Hepatocyte (in vitro differentiated cells): ENCODE measurements around the gene NTHL1. TPM values are rescaled to one million over a fixed set of nuclear protein-coding genes. Genes with fewer than 3 reads are reported as not detected.

Experiments
- DNase-seq: peaks from one replicate; pipeline ENCODE4 v3.0.0-alpha.2; 2016; ENCODE audit warnings: low spot score
- H2AFZ ChIP-seq: fragments of 200-600 bp; sonication (generic); 2 replicates; pipeline ENCODE4 v1.6.0; 2016; ENCODE audit warnings: antibody characterized with exemption, mild to moderate bottlenecking
- H3K27ac ChIP-seq: fragments of 200-600 bp; sonication (generic); 2 replicates; pipeline ENCODE4 v1.5.1; 2016; ENCODE audit warnings: mild to moderate bottlenecking
- H3K27me3 ChIP-seq: fragments of 200-600 bp; sonication (generic); 2 replicates; pipeline ENCODE4 v1.6.1; 2016
- H3K36me3 ChIP-seq: fragments of 200-600 bp; sonication (generic); replicated peaks from 2 replicates; pipeline ENCODE4 v1.5.1; 2016; ENCODE audit warnings: low read depth; ENCODE audit not compliant: insufficient read depth
- H3K4me1 ChIP-seq: fragments of 200-600 bp; sonication (generic); 2 replicates; pipeline ENCODE4 v1.5.1; 2016; ENCODE audit warnings: mild to moderate bottlenecking, moderate library complexity; ENCODE audit not compliant: insufficient read depth
- H3K4me2 ChIP-seq: fragments of 200-600 bp; sonication (generic); 2 replicates; pipeline ENCODE4 v1.6.0; 2016
- H3K4me3 ChIP-seq: fragments of 200-600 bp; sonication (generic); 2 replicates; pipeline ENCODE4 v1.5.1; 2016; ENCODE audit warnings: mild to moderate bottlenecking
- H3K79me2 ChIP-seq: fragments of 200-600 bp; sonication (generic); 2 replicates; pipeline ENCODE4 v1.6.0; 2017; ENCODE audit warnings: mild to moderate bottlenecking
- H3K9me2 ChIP-seq: fragments of 200-600 bp; sonication (generic); replicated peaks from 2 replicates; pipeline ENCODE4 v1.6.0; 2017; ENCODE audit warnings: mild to moderate bottlenecking; ENCODE audit not compliant: insufficient read depth
- H3K9me3 ChIP-seq: fragments of 200-600 bp; sonication (generic); 2 replicates; pipeline ENCODE4 v1.5.1; 2016; ENCODE audit warnings: low read depth, mild to moderate bottlenecking
- H4K20me1 ChIP-seq: fragments of 200-600 bp; sonication (generic); 2 replicates; pipeline ENCODE4 v1.6.0; 2016; ENCODE audit warnings: mild to moderate bottlenecking; ENCODE audit not compliant: insufficient read depth, poor library complexity, severe bottlenecking
- CTCF ChIP-seq: fragments of 200-600 bp; sonication (generic); IDR thresholded peaks from 2 replicates; pipeline ENCODE4 v1.5.1; 2016; ENCODE audit warnings: antibody characterized with exemption, mild to moderate bottlenecking; ENCODE audit not compliant: poor library complexity
- EZH2 ChIP-seq: fragments of 200-600 bp; sonication (generic); IDR thresholded peaks from 2 replicates; pipeline ENCODE4 v1.6.1; 2016; ENCODE audit warnings: antibody characterized with exemption, mild to moderate bottlenecking, borderline replicate concordance
- EZH2phosphoT487 ChIP-seq: fragments of 200-600 bp; sonication (generic); IDR thresholded peaks from one replicate; pipeline ENCODE4 v1.6.1; 2018; ENCODE audit warnings: antibody characterized with exemption, mild to moderate bottlenecking, low read depth, moderate library complexity; ENCODE audit not compliant: unreplicated experiment, severe bottlenecking
- WGBS: methylation state at CpG from one replicate; pipeline ENCODE4 v1.1.6; 2016; ENCODE audit warnings: low lambda C conversion rate; ENCODE audit errors: missing lambda C conversion rate; 5-methylcytosine and 5-hydroxymethylcytosine counted together
- polyA plus RNA-seq: library from polyadenylated mRNA; unstranded; fragments of >200 nt; fragmentation: Nextera tagmentation; extraction: Ambion mirVana; gene quantifications from 2 replicates; pipeline ENCODE4 v1.2.1, GENCODE V29; 2016
- total RNA-seq: library from RNA; depleted of rRNA; stranded (reverse); fragments of >200 nt; gene quantifications from 2 replicates; pipeline ENCODE4 v1.2.3, GENCODE V29; 2014

NTHL1 gene
- total and polyA plus RNA-seq, 2 experiments from 2014 or later: 19.6 to 28.5 TPM

GRCh38 chr16:2084895-2085625, 37.4 kb upstream of the NTHL1 start:
- H3K36me3 ChIP-seq: no peaks in the 10 kb centered on the region

GRCh38 chr16:2083876-2084780, 36.5 kb upstream of the NTHL1 start:
- no peaks in the 10 kb centered on the region for H4K20me1 ChIP-seq
- H3K4me3 ChIP-seq: no peak overlapping the region
- H3K27ac ChIP-seq: no peak overlapping the region
- no peaks in the 10 kb centered on the region for H3K79me2 ChIP-seq
- H3K4me1 ChIP-seq: no peaks in the 10 kb centered on the region
- no peak overlapping the region for H2AFZ ChIP-seq
- H3K9me2 ChIP-seq: no peaks in the 10 kb centered on the region
- H3K4me2 ChIP-seq: no peak overlapping the region
- no peaks in the 10 kb centered on the region for H3K27me3 ChIP-seq
- TF ChIP-seq EZH2phosphoT487 (no peak), CTCF (no peak), EZH2 (no peak)
- H3K9me3 ChIP-seq: no peaks in the 10 kb centered on the region
- 97% methylated on average over 39 of the region's 44 CpGs for WGBS
- H3K36me3 ChIP-seq: no peaks in the 10 kb centered on the region
- no peak for DNase-seq

More at GRCh38 chr16:2084895-2085625, 37.4 kb upstream of the NTHL1 start:
- TF ChIP-seq EZH2 (no peak), EZH2phosphoT487 (no peak), CTCF (no peak)
- Histone ChIP-seq H2AFZ (no peak overlapping the region), H3K27me3 (no peaks in the 10 kb centered on the region), H4K20me1 (no peaks in the 10 kb centered on the region), H3K9me3 (no peaks in the 10 kb centered on the region), H3K79me2 (no peaks in the 10 kb centered on the region), H3K27ac (no peak overlapping the region), H3K4me2 (no peak overlapping the region), H3K9me2 (no peaks in the 10 kb centered on the region), H3K4me1 (no peaks in the 10 kb centered on the region), H3K4me3 (no peak overlapping the region)
- 89% methylated on average over 26 of the region's 29 CpGs for WGBS
- DNase-seq: no peak

GRCh38 chr16:2083409-2083808, 35.8 kb upstream of the NTHL1 start:
- Histone ChIP-seq H3K9me3 (no peaks in the 10 kb centered on the region), H3K27me3 (no peaks in the 10 kb centered on the region), H3K79me2 (no peaks in the 10 kb centered on the region), H3K36me3 (no peaks in the 10 kb centered on the region), H3K9me2 (no peaks in the 10 kb centered on the region), H3K4me1 (no peaks in the 10 kb centered on the region), H3K27ac (no peak overlapping the region), H3K4me2 (no peak overlapping the region), H4K20me1 (no peaks in the 10 kb centered on the region), H2AFZ (no peak overlapping the region), H3K4me3 (no peak overlapping the region)
- no peak for TF ChIP-seq EZH2phosphoT487
- TF ChIP-seq EZH2: no peak
- TF ChIP-seq CTCF: no peak
- DNase-seq: no peak
- WGBS: 95% methylated on average over 19 of the region's 19 CpGs
